Activated T-helper 17 cell treated with anti-CD3 and anti-CD28 coated beads, Interleukin-2, amount 50 U/mL, for 72 hours (primary cell): ENCODE data around the gene SLC33A1. TPM values are rescaled to one million over a fixed set of nuclear protein-coding genes. Genes with fewer than 3 reads are reported as not detected.
"Not testable (repeated sequence)": the region's sequence is repeated elsewhere in the genome, so short reads cannot be mapped to it uniquely, and the experiment has no call there.

ENCODE experiments used
- ATAC-seq: fragments of 150-1000 bp; cut with Tn5 transposase; replicated peaks from 2 replicates; pipeline ENCODE4 v1.10.0; 2021; ENCODE audit warnings: mild to moderate bottlenecking, moderate library complexity
- H3K27ac Mint-ChIP-seq: one replicate; pipeline ENCODE4 v1.8.0; 2022; ENCODE audit warnings: mixed read lengths
- H3K27me3 Mint-ChIP-seq: one replicate; pipeline ENCODE4 v1.8.0; 2022; ENCODE audit warnings: mixed read lengths
- H3K36me3 Mint-ChIP-seq: one replicate; pipeline ENCODE4 v1.8.0; 2022; ENCODE audit warnings: low read depth, mild to moderate bottlenecking, mixed read lengths
- H3K4me1 Mint-ChIP-seq: one replicate; pipeline ENCODE4 v1.8.0; 2022; ENCODE audit warnings: mixed read lengths
- H3K4me3 Mint-ChIP-seq: one replicate; pipeline ENCODE4 v1.8.0; 2022; ENCODE audit warnings: mild to moderate bottlenecking, mixed read lengths
- H3K9me3 Mint-ChIP-seq: one replicate; pipeline ENCODE4 v1.8.0; 2022; ENCODE audit warnings: mixed read lengths
- total RNA-seq, 2 donors: library from RNA; stranded (reverse); gene quantifications; one replicate each; pipeline ENCODE4 v1.2.3, GENCODE V29; 2022

SLC33A1 gene
- total RNA-seq: 10 to 100 TPM; 21.5 to 23.2 TPM

DNA sequence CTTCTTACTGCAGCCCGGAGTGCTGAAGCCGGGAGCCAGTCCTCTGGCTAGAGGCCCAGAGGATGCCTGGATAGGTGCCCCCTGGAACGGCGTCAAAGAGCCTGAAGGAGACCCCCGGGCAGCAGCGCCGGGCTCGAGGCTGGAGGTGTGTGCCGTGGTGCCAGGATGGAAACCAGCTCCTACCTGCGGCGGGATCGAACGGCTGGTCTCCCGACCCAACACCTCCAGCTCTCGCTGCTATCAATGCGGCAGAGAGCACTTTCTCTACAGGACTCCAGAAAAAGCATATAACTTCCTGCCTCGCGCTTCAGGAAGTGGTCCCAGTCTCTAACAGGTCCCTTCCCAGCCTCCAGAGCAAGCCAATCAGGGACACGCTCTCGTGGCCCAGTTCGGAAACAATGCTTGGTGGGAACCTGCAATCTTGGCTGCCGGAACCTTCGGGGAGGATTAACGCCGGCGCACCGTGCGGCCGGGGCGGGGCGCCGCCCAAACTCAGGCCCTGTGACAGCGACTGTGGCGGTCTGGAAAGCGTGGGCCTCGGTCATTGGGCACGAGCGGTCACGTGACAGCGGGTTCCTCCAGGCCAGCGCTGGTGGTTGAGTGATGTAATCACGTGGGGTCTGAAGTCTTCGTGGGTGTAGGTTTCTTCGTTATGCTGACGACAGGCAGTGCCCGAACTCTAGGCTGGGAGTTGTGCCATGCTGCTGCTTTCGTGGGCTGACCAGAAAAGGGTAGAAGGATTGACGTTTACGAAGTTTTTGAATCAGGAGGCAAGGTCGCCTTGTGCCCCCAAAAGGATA, at the start of gene SLC33A1:
Gene SLC33A1 (minus strand): TSS at position 287 of the 800 bp plus-strand sequence. CDS start 430 bp downstream, outside the sequence.
- peaks cover 46% of the 10 kb centered on the region for H3K36me3 Mint-ChIP-seq
- no peaks in the 10 kb centered on the region for H3K27me3 Mint-ChIP-seq
- H3K9me3 Mint-ChIP-seq: no peaks in the 10 kb centered on the region
- H3K4me3 Mint-ChIP-seq: peak within 1 kb of the TSS; percentile 87
- H3K4me1 Mint-ChIP-seq: peaks cover 7% of the 10 kb centered on the region
- H3K27ac Mint-ChIP-seq: peak within 1 kb of the TSS; percentile 94
- peak; percentile 94 for ATAC-seq

DNA sequence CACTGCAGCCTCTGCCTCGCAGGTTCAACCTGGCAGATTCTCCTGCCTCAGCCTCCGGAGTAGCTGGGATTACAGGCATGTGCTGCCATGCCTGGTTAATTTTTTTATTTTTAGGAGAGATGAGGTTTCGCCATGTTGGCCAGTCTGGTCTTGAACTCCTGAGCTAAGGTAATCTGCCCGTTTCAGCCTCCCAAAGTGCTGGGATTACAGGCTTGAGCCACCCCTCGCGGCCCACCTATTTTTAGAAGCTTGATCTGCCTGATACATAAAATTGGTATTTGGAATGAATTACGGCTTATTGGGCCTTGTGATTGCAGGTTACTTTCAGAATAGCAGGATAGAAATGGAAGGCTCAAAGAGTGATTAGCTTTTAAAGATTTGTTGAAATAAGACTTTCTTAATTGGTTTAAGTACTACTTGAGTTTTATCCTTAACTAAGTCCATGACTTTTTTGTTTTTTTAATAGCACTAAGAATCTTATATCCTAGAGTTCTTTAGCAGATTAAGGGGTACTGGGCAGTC, 41.2 kb upstream of the SLC33A1 start:
- no peak overlapping the region for H3K27ac Mint-ChIP-seq
- H3K4me1 Mint-ChIP-seq: peaks cover 6% of the 10 kb centered on the region
- ATAC-seq: no peak
- H3K36me3 Mint-ChIP-seq: peaks cover 85% of the 10 kb centered on the region
- H3K4me3 Mint-ChIP-seq: no peak overlapping the region
- H3K9me3 Mint-ChIP-seq: no peaks in the 10 kb centered on the region
- no peaks in the 10 kb centered on the region for H3K27me3 Mint-ChIP-seq

- Mint-ChIP-seq H3K36me3 (peaks cover 50% of the 10 kb centered on the region), H3K9me3 (no peaks in the 10 kb centered on the region)
These were observed 37.1 kb upstream of the SLC33A1 start for GRCh38 chr3:155891321-155891720.

DNA sequence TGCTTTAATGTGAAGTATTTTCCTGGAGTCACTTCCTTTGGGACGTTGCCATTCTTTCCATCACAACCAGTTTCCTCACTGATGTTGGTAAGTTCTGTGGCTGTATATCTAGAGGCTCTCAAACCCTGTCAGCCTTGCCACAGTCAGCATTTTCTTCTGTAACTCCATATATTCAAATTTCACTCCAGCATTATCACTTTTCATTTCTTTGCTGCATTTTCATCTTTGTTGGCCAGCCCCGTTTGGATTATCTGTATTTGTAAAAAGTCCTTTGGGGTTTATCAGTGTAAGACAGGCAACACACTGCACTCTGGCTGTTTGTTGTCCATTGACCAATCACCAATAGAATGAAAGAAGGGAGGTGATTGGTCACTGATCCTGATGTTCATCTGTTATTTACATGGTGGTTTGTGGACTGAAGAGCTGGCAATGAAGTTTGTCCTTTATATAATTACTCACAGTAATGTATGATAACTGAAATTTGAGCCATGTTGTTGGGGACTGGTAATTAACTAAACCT, 36.5 kb upstream of the SLC33A1 start:
- no peaks in the 10 kb centered on the region for H3K9me3 Mint-ChIP-seq
- H3K27me3 Mint-ChIP-seq: no peaks in the 10 kb centered on the region
- peaks cover 44% of the 10 kb centered on the region for H3K36me3 Mint-ChIP-seq
- no peak overlapping the region for H3K4me3 Mint-ChIP-seq
- peaks cover 25% of the 10 kb centered on the region for H3K4me1 Mint-ChIP-seq
- no peak for ATAC-seq
- H3K27ac Mint-ChIP-seq: no peak overlapping the region

More at GRCh38 chr3:155891321-155891720, 37.1 kb upstream of the SLC33A1 start:
- Mint-ChIP-seq H3K4me3 (no peak overlapping the region), H3K4me1 (peaks cover 25% of the 10 kb centered on the region), H3K27ac (no peak overlapping the region), H3K27me3 (no peaks in the 10 kb centered on the region)
- no peak for ATAC-seq

- peaks cover 36% of the 10 kb centered on the region for H3K36me3 Mint-ChIP-seq
- ATAC-seq: no peak
- H3K27ac Mint-ChIP-seq: no peak overlapping the region
- H3K9me3 Mint-ChIP-seq: no peaks in the 10 kb centered on the region
- no peak overlapping the region for H3K4me3 Mint-ChIP-seq
- no peaks in the 10 kb centered on the region for H3K27me3 Mint-ChIP-seq
- peaks cover 25% of the 10 kb centered on the region for H3K4me1 Mint-ChIP-seq
These were observed 35.7 kb upstream of the SLC33A1 start for GRCh38 chr3:155889952-155890351.

GRCh38 chr3:155889212-155889611, 35.0 kb upstream of the SLC33A1 start:
- Mint-ChIP-seq H3K9me3 (no peaks in the 10 kb centered on the region), H3K36me3 (peaks cover 29% of the 10 kb centered on the region), H3K4me1 (peaks cover 25% of the 10 kb centered on the region), H3K27ac (peak overlapping the region; percentile 77), H3K4me3 (no peak overlapping the region), H3K27me3 (no peaks in the 10 kb centered on the region)
- no peak for ATAC-seq

GRCh38 chr3:155886915-155887314, 32.7 kb upstream of the SLC33A1 start:
- H3K36me3 Mint-ChIP-seq: peaks cover 13% of the 10 kb centered on the region
- peaks cover 28% of the 10 kb centered on the region for H3K4me1 Mint-ChIP-seq
- H3K4me3 Mint-ChIP-seq: no peak overlapping the region
- H3K9me3 Mint-ChIP-seq: no peaks in the 10 kb centered on the region
- peak; percentile 24 for ATAC-seq
- H3K27ac Mint-ChIP-seq: no peak overlapping the region
- H3K27me3 Mint-ChIP-seq: no peaks in the 10 kb centered on the region

- H3K9me3 Mint-ChIP-seq, H3K4me3 Mint-ChIP-seq, H3K27ac Mint-ChIP-seq, ATAC-seq, H3K27me3 Mint-ChIP-seq: not testable (repeated sequence)
- Mint-ChIP-seq H3K36me3 (peaks cover 13% of the 10 kb centered on the region), H3K4me1 (peaks cover 30% of the 10 kb centered on the region)
These were observed 32.1 kb upstream of the SLC33A1 start for GRCh38 chr3:155886348-155886747.

- Mint-ChIP-seq H3K4me1 (peaks cover 28% of the 10 kb centered on the region), H3K27ac (no peak overlapping the region), H3K27me3 (no peaks in the 10 kb centered on the region), H3K4me3 (no peak overlapping the region), H3K9me3 (no peaks in the 10 kb centered on the region), H3K36me3 (peaks cover 6% of the 10 kb centered on the region)
- no peak for ATAC-seq
These were observed 31.1 kb upstream of the SLC33A1 start for GRCh38 chr3:155885292-155885691.

DNA sequence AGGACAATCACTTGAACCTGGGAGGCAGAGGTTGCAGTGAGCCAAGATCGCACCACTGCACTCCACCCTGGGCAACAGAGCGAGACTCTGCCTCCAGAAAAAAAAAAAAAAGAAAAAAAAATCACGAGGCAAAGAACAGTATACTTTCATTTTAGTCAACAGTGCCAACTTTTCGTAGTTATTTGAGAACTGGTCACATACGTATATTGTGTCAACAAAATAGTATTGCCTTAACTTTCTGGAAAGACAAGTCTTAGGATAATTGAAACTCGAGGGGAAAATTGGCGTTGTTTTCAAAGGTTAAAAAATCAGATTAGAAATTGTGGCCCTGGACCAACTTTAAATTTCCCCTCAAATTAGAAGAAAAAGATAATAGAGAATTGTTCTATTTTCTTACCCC, 30.1 kb upstream of the SLC33A1 start:
- H3K27ac Mint-ChIP-seq: no peak overlapping the region
- no peak for ATAC-seq
- H3K9me3 Mint-ChIP-seq: no peaks in the 10 kb centered on the region
- H3K27me3 Mint-ChIP-seq: no peaks in the 10 kb centered on the region
- H3K36me3 Mint-ChIP-seq: peaks cover 5% of the 10 kb centered on the region
- H3K4me3 Mint-ChIP-seq: no peak overlapping the region
- H3K4me1 Mint-ChIP-seq: peaks cover 30% of the 10 kb centered on the region

DNA sequence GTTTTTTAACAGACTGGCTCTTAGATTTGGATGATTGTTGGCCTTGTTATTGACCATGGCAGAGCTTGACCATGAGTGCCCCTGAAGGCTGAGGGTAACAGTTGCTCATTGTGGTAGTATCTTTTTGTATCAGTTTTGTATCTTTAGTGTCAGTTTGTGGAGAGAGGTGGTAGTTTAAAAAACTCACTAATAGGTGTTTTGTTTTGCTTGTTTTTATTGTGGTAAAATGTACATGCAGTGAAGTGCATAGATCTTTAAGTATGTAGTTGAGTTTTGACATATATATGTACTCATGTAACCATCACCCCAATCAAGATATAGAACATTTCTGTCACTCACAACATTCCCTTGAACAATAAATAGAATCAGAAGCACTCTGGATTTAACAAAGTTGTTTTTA, 26.1 kb upstream of the SLC33A1 start:
- Mint-ChIP-seq H3K36me3 (peaks cover 9% of the 10 kb centered on the region), H3K27ac (peak overlapping the region; percentile 2), H3K9me3 (no peaks in the 10 kb centered on the region), H3K4me1 (peaks cover 23% of the 10 kb centered on the region), H3K4me3 (peak overlapping the region; percentile 10), H3K27me3 (no peaks in the 10 kb centered on the region)
- ATAC-seq: no peak

DNA sequence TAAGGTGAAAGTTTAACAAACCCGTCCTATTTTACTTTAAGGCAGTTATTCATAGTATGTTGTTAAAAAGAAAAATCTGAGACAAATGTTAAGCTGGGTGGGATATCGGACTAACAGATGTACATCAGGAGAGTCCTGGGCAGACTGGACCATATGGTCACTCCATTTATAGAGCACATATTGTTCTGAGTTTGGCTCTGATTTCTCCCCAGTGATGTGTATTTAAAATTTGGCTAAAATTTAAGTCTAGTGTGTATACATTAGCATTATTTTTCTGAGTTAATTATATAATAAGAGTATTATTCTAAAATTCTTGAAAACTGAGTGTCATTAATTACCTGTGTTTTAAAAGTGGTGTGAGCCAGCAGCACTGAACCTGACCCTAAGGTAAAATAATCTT, 22.3 kb upstream of the SLC33A1 start:
- no peak overlapping the region for H3K4me3 Mint-ChIP-seq
- no peaks in the 10 kb centered on the region for H3K9me3 Mint-ChIP-seq
- H3K4me1 Mint-ChIP-seq: peaks cover 22% of the 10 kb centered on the region
- H3K36me3 Mint-ChIP-seq: peaks cover 14% of the 10 kb centered on the region
- no peaks in the 10 kb centered on the region for H3K27me3 Mint-ChIP-seq
- no peak overlapping the region for H3K27ac Mint-ChIP-seq
- ATAC-seq: no peak

DNA sequence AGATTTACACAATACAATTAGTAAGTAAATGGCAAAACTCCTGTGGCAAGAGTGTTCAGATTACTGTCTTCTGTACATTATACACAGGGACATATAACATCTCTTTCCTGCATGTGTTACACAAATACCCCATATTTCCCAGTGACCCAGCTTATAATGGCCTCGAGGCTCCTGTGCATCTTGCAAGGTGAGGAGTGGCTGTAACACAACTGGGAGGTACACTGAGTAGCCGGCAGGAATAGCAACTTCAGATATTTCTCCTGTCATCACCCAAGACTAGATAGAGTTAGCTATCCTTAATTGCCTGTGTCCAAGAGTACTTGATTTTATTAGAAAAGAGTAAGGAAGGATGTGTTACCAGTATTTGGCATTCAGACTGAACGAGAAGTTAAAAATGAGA, 21.8 kb upstream of the SLC33A1 start:
- no peak overlapping the region for H3K27ac Mint-ChIP-seq
- H3K27me3 Mint-ChIP-seq: no peaks in the 10 kb centered on the region
- H3K4me1 Mint-ChIP-seq: peaks cover 22% of the 10 kb centered on the region
- no peak for ATAC-seq
- H3K9me3 Mint-ChIP-seq: no peaks in the 10 kb centered on the region
- H3K36me3 Mint-ChIP-seq: peaks cover 15% of the 10 kb centered on the region
- H3K4me3 Mint-ChIP-seq: no peak overlapping the region

DNA sequence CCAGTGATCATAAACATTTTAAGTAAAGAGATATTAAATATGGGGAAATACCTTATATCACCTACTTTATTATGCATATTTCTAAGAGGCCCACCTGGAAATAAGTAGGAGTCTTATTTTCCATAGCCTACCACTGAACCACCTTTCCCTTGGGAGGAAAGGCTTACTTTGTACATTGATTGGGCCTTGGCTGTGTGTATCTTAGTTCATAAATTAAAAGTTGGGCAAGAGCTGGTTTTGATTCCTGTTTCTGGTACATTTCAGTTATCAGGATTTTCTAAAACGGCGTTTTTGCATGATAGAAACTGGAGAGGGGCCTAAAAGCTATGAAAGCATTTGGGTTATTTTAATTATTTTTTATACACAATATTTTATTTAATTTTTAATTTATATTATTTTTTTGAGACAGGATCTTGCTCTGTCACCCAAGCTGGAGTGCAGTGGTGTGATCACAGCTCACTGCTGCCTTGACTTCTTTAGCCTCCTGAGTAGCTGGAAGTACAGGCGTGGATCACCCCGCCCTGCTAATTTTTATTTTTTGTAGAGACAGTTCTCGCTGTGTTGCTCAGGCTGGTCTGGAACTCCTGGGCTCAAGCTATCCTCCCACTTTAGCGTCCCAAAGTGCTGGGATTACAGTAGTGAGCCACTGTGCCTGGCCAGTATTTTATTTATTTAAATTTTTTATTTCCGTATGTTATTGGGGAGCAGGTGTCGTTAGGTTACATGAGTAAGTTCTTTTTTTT, 18.8 kb upstream of the SLC33A1 start:
- Mint-ChIP-seq H3K4me1 (peaks cover 12% of the 10 kb centered on the region), H3K9me3 (no peaks in the 10 kb centered on the region), H3K36me3 (peaks cover 15% of the 10 kb centered on the region), H3K27me3 (no peaks in the 10 kb centered on the region), H3K27ac (no peak overlapping the region), H3K4me3 (peak overlapping the region; percentile 84)
- ATAC-seq: no peak
